ENCODE measurements around the gene AATF.

AATF gene

GRCh38 chr17:37098910-37099664 lies 150.3 kb downstream of the AATF start:
- in situ Hi-C loops (cut with MboI; ENCODE audit: low sequenced_read_pairs), result no loop called here

DNA sequence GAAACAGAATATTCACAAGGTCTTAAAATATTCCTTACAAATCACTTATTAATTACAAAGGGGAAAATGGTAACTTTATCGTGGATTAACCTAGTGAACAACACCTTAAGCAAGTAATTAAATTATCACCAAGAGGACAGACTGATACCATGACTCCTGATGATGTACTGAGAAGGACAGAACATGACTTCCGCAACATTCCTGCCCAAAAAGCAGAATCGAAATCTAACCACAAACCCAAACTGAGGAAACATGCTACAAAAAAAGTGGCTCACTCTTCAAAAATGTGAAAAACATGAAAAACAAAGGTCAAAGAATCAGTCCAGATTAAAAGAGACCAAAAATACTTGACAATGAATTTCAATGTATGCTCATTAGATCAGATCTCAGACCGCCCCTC lies 151.5 kb downstream of the AATF start:
- in situ Hi-C loops (cut with MboI; ENCODE audit: low sequenced_read_pairs), result no loop called here

DNA sequence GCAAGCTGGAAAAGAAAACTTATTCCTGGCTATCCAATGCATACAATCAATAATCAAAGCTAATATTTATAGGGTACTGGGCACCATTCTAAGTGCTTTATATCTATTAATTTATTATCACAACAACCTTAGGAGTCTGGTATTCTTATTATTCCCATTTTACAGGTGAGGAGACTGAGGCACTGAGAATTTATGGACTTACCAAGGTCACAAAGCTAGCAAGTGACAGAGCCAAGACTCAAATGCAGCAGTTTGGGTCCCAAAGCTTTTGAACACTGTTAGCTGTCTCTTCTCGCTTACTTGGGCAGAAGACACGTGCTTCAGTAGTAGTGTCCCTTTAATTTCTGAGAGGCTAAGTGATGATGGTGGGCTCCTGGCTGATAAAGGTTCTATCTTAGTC lies 152.6 kb downstream of the AATF start:
- in situ Hi-C loops (cut with MboI; ENCODE audit: low sequenced_read_pairs), result no loop called here

- in situ Hi-C loops (cut with MboI; ENCODE audit: low sequenced_read_pairs), result no loop called here
Measured at GRCh38 chr17:37103231-37103630, 154.5 kb downstream of the AATF start.

GRCh38 chr17:37106049-37106448 lies 157.3 kb downstream of the AATF start:
- in situ Hi-C loops (cut with MboI; ENCODE audit: low sequenced_read_pairs), result no loop called here
